ENCODE data around the gene FAM200A.
"Not testable (repeated sequence)": the region's sequence is repeated elsewhere in the genome, so short reads cannot be mapped to it uniquely, and the experiment has no call there.

The FAM200A gene

GRCh38 chr7:99504281-99504602 is 47.7 kb downstream of the FAM200A start:
- no peak for DNase-seq (ENCODE audit: extremely low spot score)
- POLR2A ChIA-PET = interaction anchor here (0.6 to 1.5 kb wide), 8 partner anchors 10 to 511 kb away, joined by 3 to 7 read pairs (median 4); partner anchors contain the start of genes BUD31, PDAP1, ZKSCAN1 and ZNF655
- CTCF ChIA-PET = interaction anchor here (1.0 kb wide), 1 partner anchor 21 kb away, joined by 3 read pairs; no protein-coding TSS in a partner anchor
- TF ChIP-seq CTCF (IDR thresholded peaks at IDR 0.05; ENCODE audit: control extremely low read depth, extremely low read depth, low read depth, missing control alignments) = no peak

GRCh38 chr7:99501236-99501635 is 50.7 kb downstream of the FAM200A start:
- DNase-seq (ENCODE audit: extremely low spot score); POLR2A ChIA-PET; CTCF ChIA-PET: not testable (repeated sequence)

- POLR2A ChIA-PET = interaction anchor here (1.2 to 1.4 kb wide), 2 partner anchors 9 to 60 kb away, joined by 3 to 12 read pairs; no protein-coding TSS in a partner anchor
- CTCF ChIA-PET = no interaction called here
- no peak for TF ChIP-seq CTCF (IDR thresholded peaks at IDR 0.05; ENCODE audit: control extremely low read depth, extremely low read depth, low read depth, missing control alignments)
- no peak for DNase-seq (ENCODE audit: extremely low spot score)
Observed at GRCh38 chr7:99500637-99501009, 51.3 kb downstream of the FAM200A start.

- peak; percentile 90 for DNase-seq (ENCODE audit: extremely low spot score)
- TF ChIP-seq CTCF (IDR thresholded peaks at IDR 0.05; ENCODE audit: control extremely low read depth, extremely low read depth, low read depth, missing control alignments) = no peak
- ChIA-PET CTCF (no interaction called here), POLR2A (interaction anchor here (1.1 to 1.4 kb wide), 3 partner anchors 9 to 61 kb away, joined by 3 to 12 read pairs (median 4); partner anchors contain the start of gene ZNF655)
Observed at GRCh38 chr7:99499721-99500636, 51.9 kb downstream of the FAM200A start, which contains the start of gene ZNF394. ZNF394 (minus strand) TSS chr7:99500281; CDS start chr7:99500093, 188 bp downstream.

GRCh38 chr7:99499371-99499720 is 52.6 kb downstream of the FAM200A start:
- peak; percentile 41 for DNase-seq (ENCODE audit: extremely low spot score)
- CTCF ChIA-PET = no interaction called here
- POLR2A ChIA-PET = interaction anchor here (1.1 to 1.4 kb wide), 3 partner anchors 8 to 62 kb away, joined by 3 to 12 read pairs (median 4); partner anchors contain the start of gene ZNF655
- TF ChIP-seq CTCF (IDR thresholded peaks at IDR 0.05; ENCODE audit: control extremely low read depth, extremely low read depth, low read depth, missing control alignments) = no peak

DNA sequence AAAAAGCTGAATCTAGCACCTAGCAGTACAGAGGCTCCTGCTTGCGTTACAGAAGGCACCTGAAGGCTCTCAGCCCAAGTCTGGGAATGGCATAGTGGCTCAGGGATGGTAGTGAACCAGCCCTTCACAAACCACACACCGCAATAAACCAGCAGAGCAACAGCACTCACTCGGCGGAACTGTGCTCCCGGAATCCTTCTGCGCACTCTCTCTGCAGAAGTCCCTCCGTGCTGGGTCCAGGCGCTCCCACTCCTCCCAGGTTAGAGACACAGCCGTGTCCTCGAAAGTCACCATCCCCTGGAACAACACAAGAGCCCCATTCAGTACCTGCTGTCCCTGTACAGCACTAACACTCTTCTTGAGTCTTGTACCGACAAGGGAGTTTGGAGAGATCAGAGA is 53.4 kb downstream of the FAM200A start:
- ChIA-PET CTCF (interaction anchor here (1.1 to 2.1 kb wide), 2 partner anchors 12 to 23 kb away, joined by 5 read pairs; no protein-coding TSS in a partner anchor), POLR2A (interaction anchor here (0.7 kb wide), 1 partner anchor 1389 kb away, joined by 3 read pairs; no protein-coding TSS in a partner anchor)
- no peak for TF ChIP-seq CTCF (IDR thresholded peaks at IDR 0.05; ENCODE audit: control extremely low read depth, extremely low read depth, low read depth, missing control alignments)
- no peak for DNase-seq (ENCODE audit: extremely low spot score)

All from GM10248 (cell line).